Ectodermal cell (in vitro differentiated cells): ENCODE results near the gene RPL18.

Experiments used
- H3K27ac ChIP-seq: 2 replicates; pipeline ENCODE4 v1.7.0; 2013; ENCODE audit warnings: mild to moderate bottlenecking, low read depth, low read length; ENCODE audit not compliant: insufficient read depth, poor library complexity, severe bottlenecking
- H3K27me3 ChIP-seq: 2 replicates; pipeline ENCODE4 v1.7.0; 2013; ENCODE audit warnings: mild to moderate bottlenecking, low read length; ENCODE audit not compliant: insufficient read depth, control insufficient read depth, poor library complexity, severe bottlenecking
- H3K36me3 ChIP-seq: one replicate; pipeline ENCODE4 v1.7.0; 2013; ENCODE audit warnings: low read length; ENCODE audit not compliant: control insufficient read depth, insufficient read depth
- H3K4me1 ChIP-seq: one replicate; pipeline ENCODE4 v1.7.0; 2013; ENCODE audit warnings: low read length; ENCODE audit not compliant: control insufficient read depth, insufficient read depth
- H3K4me3 ChIP-seq: 2 replicates; pipeline ENCODE4 v1.7.0; 2013; ENCODE audit warnings: low read depth, low read length, control low read depth; ENCODE audit not compliant: insufficient read depth
- H3K9me3 ChIP-seq: 2 replicates; pipeline ENCODE4 v1.7.0; 2013; ENCODE audit warnings: mild to moderate bottlenecking, low read length, moderate library complexity; ENCODE audit not compliant: control insufficient read depth
- WGBS, 2 experiments: methylation state at CpG; one replicate each; pipeline ENCODE4 v1.1.7; 2013; ENCODE audit warnings: missing lambda C conversion rate in 2 of 2; 5-methylcytosine and 5-hydroxymethylcytosine counted together

RPL18 gene

GRCh38 chr19:48629599-48630295, 10.8 kb upstream of the RPL18 start:
- H3K27me3 ChIP-seq = no peaks in the 10 kb centered on the region
- H3K4me1 ChIP-seq = peaks cover 25% of the 10 kb centered on the region
- H3K4me3 ChIP-seq = peak overlapping the region; percentile 21
- no peaks in the 10 kb centered on the region for H3K9me3 ChIP-seq
- 28 to 30% methylated on average over 48 of the region's 48 CpGs for WGBS, 2 experiments
- peak overlapping the region; percentile 91 for H3K27ac ChIP-seq
- no peaks in the 10 kb centered on the region for H3K36me3 ChIP-seq

GRCh38 chr19:48629297-48629598, 10.3 kb upstream of the RPL18 start:
- WGBS, 2 experiments = 94 to 95% methylated on average over 22 of the region's 22 CpGs
- H3K4me3 ChIP-seq = no peak overlapping the region
- H3K36me3 ChIP-seq = no peaks in the 10 kb centered on the region
- peaks cover 24% of the 10 kb centered on the region for H3K4me1 ChIP-seq
- H3K9me3 ChIP-seq = no peaks in the 10 kb centered on the region
- H3K27ac ChIP-seq = no peak overlapping the region
- no peaks in the 10 kb centered on the region for H3K27me3 ChIP-seq

- Histone ChIP-seq H3K27me3 (no peaks in the 10 kb centered on the region), H3K27ac (no peak overlapping the region), H3K4me1 (peaks cover 24% of the 10 kb centered on the region), H3K4me3 (no peak overlapping the region), H3K9me3 (no peaks in the 10 kb centered on the region), H3K36me3 (no peaks in the 10 kb centered on the region)
- WGBS, 2 experiments = 94% methylated on average over 34 of the region's 34 CpGs
Measured at GRCh38 chr19:48628486-48629296, 9.7 kb upstream of the RPL18 start.

GRCh38 chr19:48627865-48628314, 8.9 kb upstream of the RPL18 start:
- no peaks in the 10 kb centered on the region for H3K27me3 ChIP-seq
- H3K27ac ChIP-seq = no peak overlapping the region
- H3K4me3 ChIP-seq = no peak overlapping the region
- peaks cover 28% of the 10 kb centered on the region for H3K4me1 ChIP-seq
- 91 to 93% methylated on average over 17 of the region's 17 CpGs for WGBS, 2 experiments
- no peaks in the 10 kb centered on the region for H3K9me3 ChIP-seq
- H3K36me3 ChIP-seq = no peaks in the 10 kb centered on the region

GRCh38 chr19:48627201-48627864, 8.4 kb upstream of the RPL18 start:
- Histone ChIP-seq H3K4me3 (no peak overlapping the region), H3K36me3 (no peaks in the 10 kb centered on the region), H3K4me1 (peaks cover 28% of the 10 kb centered on the region), H3K9me3 (no peaks in the 10 kb centered on the region), H3K27ac (no peak overlapping the region), H3K27me3 (no peaks in the 10 kb centered on the region)
- 88 to 89% methylated on average over 6 of the region's 6 CpGs for WGBS, 2 experiments

- no peak overlapping the region for H3K27ac ChIP-seq
- no peaks in the 10 kb centered on the region for H3K36me3 ChIP-seq
- H3K4me1 ChIP-seq = peaks cover 26% of the 10 kb centered on the region
- no peaks in the 10 kb centered on the region for H3K9me3 ChIP-seq
- H3K27me3 ChIP-seq = no peaks in the 10 kb centered on the region
- H3K4me3 ChIP-seq = no peak overlapping the region
- WGBS, 2 experiments = 93 to 95% methylated on average over 30 of the region's 30 CpGs
Measured at GRCh38 chr19:48625891-48626327, 6.9 kb upstream of the RPL18 start.

GRCh38 chr19:48624791-48625723, 6.1 kb upstream of the RPL18 start:
- Histone ChIP-seq H3K4me1 (peaks cover 21% of the 10 kb centered on the region), H3K27ac (peak overlapping the region; percentile 13)
- WGBS, 2 experiments = 46 to 53% methylated on average over 22 to 23 of the region's 24 CpGs

GRCh38 chr19:48624067-48624594, 5.2 kb upstream of the RPL18 start:
- peak overlapping the region; percentile 48 for H3K4me3 ChIP-seq
- peak overlapping the region; percentile 96 for H3K27ac ChIP-seq
- H3K4me1 ChIP-seq = peaks cover 16% of the 10 kb centered on the region
- H3K9me3 ChIP-seq = no peaks in the 10 kb centered on the region
- WGBS, 2 experiments = 0% methylated on average over 40 of the region's 40 CpGs
- no peaks in the 10 kb centered on the region for H3K36me3 ChIP-seq
- no peaks in the 10 kb centered on the region for H3K27me3 ChIP-seq

More at GRCh38 chr19:48624791-48625723, 6.1 kb upstream of the RPL18 start:
- Histone ChIP-seq H3K9me3 (no peaks in the 10 kb centered on the region), H3K4me3 (peak overlapping the region; percentile 48), H3K36me3 (no peaks in the 10 kb centered on the region), H3K27me3 (no peaks in the 10 kb centered on the region)

- H3K27ac ChIP-seq = peak overlapping the region; percentile 96
- peak overlapping the region; percentile 28 for H3K4me3 ChIP-seq
- no peaks in the 10 kb centered on the region for H3K9me3 ChIP-seq
- WGBS, 2 experiments = 32 to 37% methylated on average over 8 of the region's 8 CpGs
- H3K36me3 ChIP-seq = no peaks in the 10 kb centered on the region
- peaks cover 16% of the 10 kb centered on the region for H3K4me1 ChIP-seq
- no peaks in the 10 kb centered on the region for H3K27me3 ChIP-seq
Measured at GRCh38 chr19:48623556-48624066, 4.6 kb upstream of the RPL18 start.
